ENCODE data around the gene ARHGAP35.
A peak's percentile ranks its signal among the peaks of the same experiment; 100 is the strongest.

Gene ARHGAP35

DNA sequence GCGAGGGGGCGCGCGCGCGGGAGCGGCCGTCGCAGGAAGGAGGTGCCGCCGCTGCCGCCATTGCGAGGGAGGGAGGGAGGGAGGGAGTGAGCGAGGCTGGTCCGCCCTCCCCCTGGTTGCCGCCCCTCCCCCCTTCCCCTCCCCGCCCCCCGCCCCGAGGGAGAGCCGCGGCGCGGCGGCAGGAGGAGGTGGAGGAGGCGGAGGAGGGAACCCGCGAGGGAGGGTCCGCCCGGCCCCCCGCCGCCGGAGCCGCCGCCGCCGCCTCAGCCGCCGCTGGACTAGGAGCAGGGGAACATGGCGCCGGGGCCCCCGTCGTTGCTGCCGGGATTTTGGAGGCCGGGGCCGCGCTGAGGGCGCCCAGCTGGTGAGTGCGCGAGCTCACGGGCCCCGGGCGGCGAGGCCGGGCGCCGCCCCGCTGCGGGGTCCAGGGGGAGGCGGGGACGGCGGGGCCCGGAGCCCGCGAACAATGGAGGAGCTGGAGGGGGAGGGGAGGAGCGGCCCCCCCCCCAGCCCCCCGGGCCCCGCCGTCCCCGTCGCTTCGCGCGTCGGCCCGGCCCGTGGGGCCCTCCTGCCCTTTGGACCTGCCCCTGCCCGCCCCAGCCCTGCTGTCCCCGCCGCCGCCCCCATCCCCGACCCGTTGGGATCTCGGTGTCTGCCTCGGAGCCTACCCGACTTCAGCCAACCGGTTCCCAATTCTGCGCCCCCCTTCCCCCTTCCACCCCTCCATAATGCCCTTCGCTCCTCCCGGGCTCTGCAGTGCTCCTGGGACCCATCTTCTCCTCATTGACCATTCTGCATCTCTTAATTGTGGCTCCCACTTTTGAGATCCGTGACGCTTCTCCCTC is at the start of gene ARHGAP35:
ARHGAP35 (plus strand) TSS at position 152 of the 845 bp plus-strand sequence. CDS start 57,679 bp downstream, outside the sequence.
- peak within 1 kb of the TSS; percentile 73 for H3K4me3 ChIP-seq (ENCODE audit: low read length)
- DNase-seq (ENCODE audit: low read depth), result peak; percentile 85
- TF ChIP-seq, protein P1, sequence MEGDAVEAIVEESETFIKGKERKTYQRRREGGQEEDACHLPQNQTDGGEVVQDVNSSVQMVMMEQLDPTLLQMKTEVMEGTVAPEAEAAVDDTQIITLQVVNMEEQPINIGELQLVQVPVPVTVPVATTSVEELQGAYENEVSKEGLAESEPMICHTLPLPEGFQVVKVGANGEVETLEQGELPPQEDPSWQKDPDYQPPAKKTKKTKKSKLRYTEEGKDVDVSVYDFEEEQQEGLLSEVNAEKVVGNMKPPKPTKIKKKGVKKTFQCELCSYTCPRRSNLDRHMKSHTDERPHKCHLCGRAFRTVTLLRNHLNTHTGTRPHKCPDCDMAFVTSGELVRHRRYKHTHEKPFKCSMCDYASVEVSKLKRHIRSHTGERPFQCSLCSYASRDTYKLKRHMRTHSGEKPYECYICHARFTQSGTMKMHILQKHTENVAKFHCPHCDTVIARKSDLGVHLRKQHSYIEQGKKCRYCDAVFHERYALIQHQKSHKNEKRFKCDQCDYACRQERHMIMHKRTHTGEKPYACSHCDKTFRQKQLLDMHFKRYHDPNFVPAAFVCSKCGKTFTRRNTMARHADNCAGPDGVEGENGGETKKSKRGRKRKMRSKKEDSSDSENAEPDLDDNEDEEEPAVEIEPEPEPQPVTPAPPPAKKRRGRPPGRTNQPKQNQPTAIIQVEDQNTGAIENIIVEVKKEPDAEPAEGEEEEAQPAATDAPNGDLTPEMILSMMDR (IDR thresholded peaks at IDR 0.05; ENCODE audit: insufficient read depth, low read depth, low read length, missing control alignments), result no peak

DNA sequence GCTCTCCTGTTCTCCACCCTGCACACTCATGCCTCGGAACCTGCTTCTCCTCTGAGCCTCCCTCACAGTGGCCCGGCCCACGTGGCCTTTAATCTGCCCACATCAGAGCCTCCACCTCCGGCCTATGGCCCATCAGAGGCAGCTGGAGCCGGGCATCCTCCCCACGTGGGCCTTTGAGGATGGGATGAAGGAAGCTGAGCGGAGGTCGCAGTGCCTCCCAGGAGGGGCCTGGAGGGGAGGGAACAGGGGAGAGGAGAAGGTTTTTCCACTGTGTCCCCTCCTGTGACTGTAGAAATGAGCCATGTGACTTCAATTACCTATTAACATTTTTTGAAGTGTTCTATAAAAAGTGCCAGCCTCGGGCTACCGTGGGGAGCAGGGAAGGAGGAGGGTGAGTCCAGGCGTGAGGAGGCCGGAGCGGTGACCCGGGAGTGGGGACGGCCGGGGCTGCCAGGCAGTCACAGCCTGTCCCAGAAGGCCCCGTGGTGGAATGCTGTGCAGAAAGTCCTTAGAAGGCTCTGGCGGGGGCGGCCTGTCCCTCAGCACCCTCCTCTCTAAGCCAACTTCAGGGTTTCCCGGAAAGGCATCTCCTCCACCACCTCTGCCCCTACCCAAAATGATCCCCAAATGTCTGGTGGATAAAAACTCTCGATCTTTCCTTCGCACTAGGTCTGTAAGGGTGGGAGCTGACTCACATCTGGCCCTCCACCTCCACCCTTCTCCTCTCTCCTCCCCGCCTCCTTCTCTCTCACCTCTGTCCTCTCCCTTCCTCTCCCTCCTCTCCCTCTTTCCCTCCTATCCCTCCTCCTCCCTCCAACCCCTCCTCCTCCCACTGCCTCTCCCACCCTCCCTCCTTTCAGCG is 47.6 kb upstream of the ARHGAP35 start:
- no peak for DNase-seq (ENCODE audit: low read depth)
- TF ChIP-seq, protein P1 (IDR thresholded peaks at IDR 0.05; ENCODE audit: insufficient read depth, low read depth, low read length, missing control alignments), result no peak

DNA sequence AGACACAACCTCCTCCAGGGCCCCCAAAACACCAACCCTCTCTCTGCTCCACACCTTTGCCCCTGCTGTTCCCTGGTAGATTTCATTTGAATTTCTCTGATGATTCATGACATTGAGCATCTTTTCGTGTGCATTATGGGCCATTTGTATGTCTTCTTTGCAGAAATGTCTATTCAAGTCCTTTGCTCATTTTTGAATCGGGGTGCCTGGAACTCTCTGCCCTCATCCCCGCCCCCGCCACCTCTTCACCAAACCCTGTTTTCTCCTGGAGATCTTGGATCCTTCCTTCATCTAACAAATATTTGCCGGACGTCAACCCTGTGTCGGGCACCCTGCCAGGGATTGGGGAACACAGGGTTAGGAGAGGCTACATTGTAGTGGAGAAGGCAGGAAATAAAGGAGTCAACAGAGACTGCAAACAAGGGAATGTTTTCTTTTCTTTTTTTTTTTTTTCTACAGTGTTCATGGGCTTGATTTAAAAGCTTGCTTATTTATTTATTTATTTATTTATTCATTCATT is 46.9 kb upstream of the ARHGAP35 start:
- H3K4me3 ChIP-seq (ENCODE audit: low read length), result no peak overlapping the region
- DNase-seq (ENCODE audit: low read depth), result peak; percentile 14
- TF ChIP-seq, protein P1 (IDR thresholded peaks at IDR 0.05; ENCODE audit: insufficient read depth, low read depth, low read length, missing control alignments), result no peak

More for the DNA sequence above, 47.6 kb upstream of the ARHGAP35 start:
- no peak overlapping the region for H3K4me3 ChIP-seq (ENCODE audit: low read length)

DNA sequence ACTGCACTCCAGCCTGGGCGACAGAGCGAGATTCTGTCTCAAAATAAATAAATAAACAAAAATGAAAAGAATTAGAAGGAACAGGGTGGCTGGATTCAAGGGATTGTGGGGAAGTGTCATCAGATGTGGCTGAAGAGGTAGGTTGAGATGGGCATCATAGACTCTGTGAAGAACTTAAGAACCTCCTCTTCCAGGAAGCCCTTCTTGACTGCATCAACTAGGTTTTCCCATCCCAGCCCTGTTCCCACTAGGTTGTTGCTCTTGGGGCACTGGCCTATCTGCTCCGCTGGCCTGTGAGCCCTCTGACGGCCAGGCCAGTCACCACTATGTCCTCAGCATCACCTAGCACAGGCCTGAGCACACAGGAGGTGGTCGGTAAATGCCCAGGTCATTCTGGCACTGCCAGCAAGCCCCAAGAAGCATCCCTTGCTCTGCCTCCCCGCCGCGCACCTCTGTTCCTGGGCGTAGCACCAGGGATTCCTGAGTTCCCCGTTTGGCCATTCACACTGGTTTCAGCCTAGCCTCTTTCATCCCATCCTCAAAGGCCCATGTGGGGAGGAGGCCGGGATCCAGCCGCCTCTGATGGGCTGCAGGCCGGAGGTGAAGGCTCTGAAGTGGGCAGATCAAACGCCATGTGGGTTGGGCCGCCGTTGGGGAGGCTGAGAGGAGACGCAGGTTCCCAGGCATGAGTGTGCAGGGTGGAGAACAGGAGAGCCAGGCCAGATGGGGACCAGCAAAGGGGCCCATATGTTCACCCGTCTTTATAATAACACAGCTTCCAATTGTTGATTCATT is 44.8 kb upstream of the ARHGAP35 start:
- TF ChIP-seq, protein P1 (IDR thresholded peaks at IDR 0.05; ENCODE audit: insufficient read depth, low read depth, low read length, missing control alignments), result no peak
- no peak overlapping the region for H3K4me3 ChIP-seq (ENCODE audit: low read length)
- no peak for DNase-seq (ENCODE audit: low read depth)

DNA sequence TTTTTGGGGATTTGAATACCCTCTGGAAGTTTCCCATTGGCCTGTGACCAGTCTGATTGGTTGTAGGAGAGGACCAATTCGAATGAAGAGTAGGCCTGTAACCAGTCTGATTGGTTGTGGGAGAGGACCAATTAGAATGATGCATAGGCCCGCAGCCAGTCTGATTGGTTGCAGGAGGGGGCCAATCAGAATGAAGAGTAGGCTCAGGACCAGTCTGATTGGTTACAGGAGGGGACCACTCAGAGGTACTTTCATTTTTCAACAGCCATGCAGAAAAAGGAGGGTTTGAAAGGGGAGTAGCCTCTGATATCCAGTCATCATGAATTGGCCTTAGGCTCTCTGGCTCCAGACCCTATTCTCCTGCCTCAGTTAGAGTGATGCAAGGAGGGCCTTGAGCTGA is 42.0 kb upstream of the ARHGAP35 start:
- TF ChIP-seq, protein P1 (IDR thresholded peaks at IDR 0.05; ENCODE audit: insufficient read depth, low read depth, low read length, missing control alignments), result no peak
- DNase-seq (ENCODE audit: low read depth), result no peak
- no peak overlapping the region for H3K4me3 ChIP-seq (ENCODE audit: low read length)

All from epithelial cell of esophagus (primary cell).